Thyroid gland (tissue), 4 donors: ENCODE results near the gene CD302. TPM values are rescaled to one million over a fixed set of nuclear protein-coding genes. Genes with fewer than 3 reads are reported as not detected.

Experiments used
- DNase-seq, 2 donors: peaks; one replicate each; pipeline ENCODE4 v3.0.0-alpha.2; 2019
- H3K27ac ChIP-seq, 3 donors: fragments of 200-600 bp; sonication (generic); 1 replicate in 2 of 3; 2 replicates in 1 of 3; pipeline ENCODE4 v1.5.1; 2016 to 2019; ENCODE audit warnings: mild to moderate bottlenecking in 1 of 3, moderate library complexity in 1 of 3
- H3K27me3 ChIP-seq: fragments of 200-600 bp; sonication (generic); one replicate; pipeline ENCODE4 v1.5.1; 2019
- H3K36me3 ChIP-seq, 2 donors: fragments of 200-600 bp; sonication (generic); one replicate each; pipeline ENCODE4 v1.5.1; 2016 to 2019
- H3K4me1 ChIP-seq, 2 donors: fragments of 200-600 bp; sonication (generic); one replicate each; pipeline ENCODE4 v1.5.1; 2017 to 2019
- H3K4me3 ChIP-seq, 3 donors: fragments of 200-600 bp; sonication (generic); replicated peaks in 1 of 3; 1 replicate in 2 of 3; 2 replicates in 1 of 3; pipeline ENCODE4 v1.5.1; 2016; ENCODE audit warnings: mild to moderate bottlenecking in 1 of 3
- H3K9me3 ChIP-seq: fragments of 200-600 bp; sonication (generic); one replicate; pipeline ENCODE4 v1.5.1; 2017
- CTCF ChIP-seq, 6 experiments: fragments of 200-600 bp in 3 of 6; fragments of 450-650 bp in 3 of 6; sonication (generic) in 3 of 6; IDR thresholded peaks; one replicate each; pipeline ENCODE4 v1.5.1; 2016 to 2019; ENCODE audit warnings: antibody characterized with exemption in 6 of 6, mild to moderate bottlenecking in 2 of 6, inconsistent platforms in 1 of 6, moderate library complexity in 1 of 6
- POLR2A ChIP-seq, 2 donors: fragments of 450-650 bp; IDR thresholded peaks; one replicate each; pipeline ENCODE4 v1.6.1; 2017; ENCODE audit warnings: antibody characterized with exemption in 2 of 2, mild to moderate bottlenecking in 2 of 2, moderate library complexity in 1 of 2
- WGBS, 2 donors: methylation state at CpG; one replicate each; pipeline ENCODE4 v1.1.5; 2017; 5-methylcytosine and 5-hydroxymethylcytosine counted together
- intact Hi-C: fragments of 100-400 bp; cut with DNase I; formaldehyde crosslinking; loops from one replicate; pipeline ENCODE4 v1.15.1; 2023
- total RNA-seq, 4 donors: library from RNA; depleted of rRNA; stranded (reverse); fragments of >200 nt; gene quantifications; one replicate each; pipeline ENCODE4 v1.2.3, GENCODE V29; 2016

CD302 gene
- total RNA-seq, 4 donors from 2014 or later = 64.4 to 122 (median 77.6) TPM

DNA sequence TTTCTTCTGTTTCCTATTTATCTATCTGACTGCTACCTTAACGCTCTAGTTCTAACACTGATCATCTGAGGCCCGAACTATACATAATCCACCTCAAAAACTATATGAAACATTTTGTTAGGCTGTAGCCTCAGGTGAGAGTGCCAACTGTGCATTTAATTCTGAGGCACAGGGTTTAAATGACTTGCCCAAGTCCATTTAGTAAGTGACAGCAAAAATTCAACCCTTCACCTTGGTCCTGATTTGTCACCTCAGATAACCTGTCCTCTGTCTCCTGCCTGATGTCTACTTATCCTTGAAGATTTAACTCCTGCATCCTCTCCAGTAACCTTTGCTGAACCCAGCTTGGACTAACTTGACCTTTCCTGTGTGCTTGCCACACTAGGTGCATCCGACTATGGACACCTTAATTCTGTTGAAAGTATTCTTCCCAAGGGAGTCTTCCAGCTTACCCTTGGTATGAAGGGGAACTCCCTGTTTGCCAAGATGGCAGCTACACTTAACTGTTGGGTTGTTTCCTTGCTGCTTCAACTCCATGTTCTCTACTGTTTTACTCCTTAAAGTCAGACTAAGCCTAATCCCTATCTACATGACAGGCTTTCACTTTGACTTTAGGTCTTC, 23.5 kb downstream of the CD302 start:
- Histone ChIP-seq H3K4me1 (no peaks in the 10 kb centered on the region), H3K27ac (no peak overlapping the region), H3K9me3 (no peaks in the 10 kb centered on the region), H3K4me3 (no peak overlapping the region), H3K36me3 (no peaks in the 10 kb centered on the region), H3K27me3 (no peaks in the 10 kb centered on the region)
- 81 to 86% methylated on average over 3 of the region's 3 CpGs for WGBS, 2 donors
- intact Hi-C loops = no loop called here
- TF ChIP-seq CTCF (IDR thresholded peaks at IDR 0.05) (no peak), POLR2A (IDR thresholded peaks at IDR 0.05) (no peak)
- DNase-seq = no peak

- intact Hi-C loops = no loop called here
- Histone ChIP-seq H3K4me3 (no peak overlapping the region), H3K4me1 (no peaks in the 10 kb centered on the region), H3K27ac (no peak overlapping the region), H3K36me3 (no peaks in the 10 kb centered on the region), H3K27me3 (no peaks in the 10 kb centered on the region), H3K9me3 (no peaks in the 10 kb centered on the region)
- TF ChIP-seq POLR2A (IDR thresholded peaks at IDR 0.05) (no peak), CTCF (IDR thresholded peaks at IDR 0.05) (no peak)
- DNase-seq = no peak
- WGBS, 2 donors = 70 to 83% methylated on average over 3 of the region's 3 CpGs
Observed at GRCh38 chr2:159773886-159774285, 24.1 kb downstream of the CD302 start.

DNA sequence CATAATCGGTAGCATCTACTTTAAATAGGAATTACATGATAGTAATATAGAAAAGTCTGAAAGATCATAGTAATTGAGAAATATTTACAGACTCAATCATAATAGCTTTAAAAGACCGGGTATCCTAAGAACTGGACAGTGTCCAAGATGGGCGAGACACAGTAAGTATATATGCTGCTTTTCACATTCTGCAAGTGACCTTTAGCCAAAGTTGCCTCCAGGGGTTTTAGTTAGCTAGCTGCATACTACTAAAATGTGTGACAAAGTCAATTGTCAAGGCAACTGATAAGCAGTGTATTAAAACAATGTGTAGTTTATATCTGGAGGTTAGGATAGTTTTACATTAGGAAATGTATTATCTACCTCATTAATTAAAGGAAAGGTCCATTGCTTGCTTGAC, 24.6 kb downstream of the CD302 start:
- Histone ChIP-seq H3K27me3 (no peaks in the 10 kb centered on the region), H3K4me3 (no peak overlapping the region), H3K9me3 (no peaks in the 10 kb centered on the region), H3K27ac (no peak overlapping the region), H3K4me1 (no peaks in the 10 kb centered on the region), H3K36me3 (no peaks in the 10 kb centered on the region)
- WGBS, 2 donors = 82 to 85% methylated on average over 3 of the region's 3 CpGs
- no peak for DNase-seq
- intact Hi-C loops = no loop called here
- no peak for TF ChIP-seq POLR2A (IDR thresholded peaks at IDR 0.05)
- TF ChIP-seq CTCF (IDR thresholded peaks at IDR 0.05) = no peak

DNA sequence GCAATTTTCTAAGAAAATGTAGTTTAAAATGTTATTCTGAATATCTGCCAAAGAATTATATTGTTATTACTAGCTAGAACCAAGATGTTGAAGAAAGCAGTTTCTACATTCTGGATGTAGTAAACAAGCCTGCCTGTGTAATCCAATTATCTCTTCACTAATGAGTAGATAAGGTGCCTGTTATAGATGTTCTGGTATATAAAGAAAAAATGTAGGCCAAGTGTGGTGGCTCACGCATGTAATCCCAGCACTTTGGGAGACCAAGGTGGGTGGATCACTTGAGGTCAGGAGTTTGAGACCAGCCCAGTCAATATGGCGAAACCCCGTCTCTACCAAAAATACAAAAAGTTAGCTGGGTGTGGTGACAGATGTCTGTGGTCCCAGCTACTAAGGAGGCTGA, 28.9 kb downstream of the CD302 start:
- Histone ChIP-seq H3K9me3 (no peaks in the 10 kb centered on the region), H3K27ac (no peak overlapping the region), H3K36me3 (no peaks in the 10 kb centered on the region), H3K4me3 (no peak overlapping the region), H3K4me1 (peaks cover 0 to 9% of the 10 kb centered on the region in 2 donors), H3K27me3 (no peaks in the 10 kb centered on the region)
- no peak for TF ChIP-seq CTCF (IDR thresholded peaks at IDR 0.05)
- no peak for TF ChIP-seq POLR2A (IDR thresholded peaks at IDR 0.05)
- intact Hi-C loops = no loop called here
- 94 to 96% methylated on average over 3 of the region's 3 CpGs for WGBS, 2 donors
- no peak for DNase-seq

GRCh38 chr2:159762075-159762474, 35.9 kb downstream of the CD302 start:
- no peak for TF ChIP-seq CTCF (IDR thresholded peaks at IDR 0.05)
- no peak for TF ChIP-seq POLR2A (IDR thresholded peaks at IDR 0.05)
- no peak overlapping the region for H3K4me3 ChIP-seq
- DNase-seq = peak; percentile 63 to 77
- peak overlapping the region in 2 of 3 donors; percentile 53 to 68 for H3K27ac ChIP-seq
- no peaks in the 10 kb centered on the region for H3K9me3 ChIP-seq
- no peaks in the 10 kb centered on the region for H3K36me3 ChIP-seq
- H3K4me1 ChIP-seq = peaks cover 13 to 49% of the 10 kb centered on the region in 2 donors
- H3K27me3 ChIP-seq = no peaks in the 10 kb centered on the region
- intact Hi-C loops = no loop called here
- 4 to 9% methylated on average over 1 of the region's 1 CpG for WGBS, 2 donors
